Activated effector memory CD4-positive, alpha-beta T cell treated with Interleukin-2 at 50 U/mL for 16 hours (primary cell): ENCODE data around the gene MYO1E.
"Not testable (repeated sequence)": the region's sequence is repeated elsewhere in the genome, so short reads cannot be mapped to it uniquely, and the experiment has no call there.

Experiments used
- DNase-seq: peaks from one replicate; pipeline ENCODE4 v3.0.0-alpha.2; 2020

The MYO1E gene

GRCh38 chr15:59347915-59348314, 24.8 kb downstream of the MYO1E start:
- DNase-seq: no peak

GRCh38 chr15:59346951-59347350, 25.7 kb downstream of the MYO1E start:
- no peak for DNase-seq

- DNase-seq: no peak
Observed at GRCh38 chr15:59345326-59345725, 27.3 kb downstream of the MYO1E start.

GRCh38 chr15:59344311-59344710, 28.4 kb downstream of the MYO1E start:
- no peak for DNase-seq

- DNase-seq: no peak
Observed at GRCh38 chr15:59340325-59340724, 32.3 kb downstream of the MYO1E start.

- DNase-seq: no peak
Observed at GRCh38 chr15:59339252-59339672, 33.4 kb downstream of the MYO1E start.

GRCh38 chr15:59338414-59338813, 34.3 kb downstream of the MYO1E start:
- DNase-seq: no peak

- DNase-seq: not testable (repeated sequence)
Observed at GRCh38 chr15:59336725-59337124, 35.9 kb downstream of the MYO1E start.

GRCh38 chr15:59335207-59335786, 37.4 kb downstream of the MYO1E start:
- DNase-seq: no peak

GRCh38 chr15:59334076-59334415, 38.6 kb downstream of the MYO1E start:
- DNase-seq: no peak

GRCh38 chr15:59333401-59334075, 39.1 kb downstream of the MYO1E start:
- DNase-seq: no peak

GRCh38 chr15:59332009-59332408, 40.7 kb downstream of the MYO1E start:
- no peak for DNase-seq

GRCh38 chr15:59330649-59331048, 42.0 kb downstream of the MYO1E start:
- no peak for DNase-seq

- DNase-seq: no peak
Observed at GRCh38 chr15:59329570-59330350, 42.9 kb downstream of the MYO1E start.

- DNase-seq: no peak
Observed at GRCh38 chr15:59329091-59329490, 43.6 kb downstream of the MYO1E start.

GRCh38 chr15:59327942-59328341, 44.7 kb downstream of the MYO1E start:
- DNase-seq: no peak

- DNase-seq: no peak
Observed at GRCh38 chr15:59326856-59327255, 45.8 kb downstream of the MYO1E start.

- no peak for DNase-seq
Observed at GRCh38 chr15:59322056-59322759, 50.5 kb downstream of the MYO1E start.

- DNase-seq: no peak
Observed at GRCh38 chr15:59321000-59321689, 51.5 kb downstream of the MYO1E start.

GRCh38 chr15:59317211-59317610, 55.5 kb downstream of the MYO1E start:
- no peak for DNase-seq

GRCh38 chr15:59315914-59316451, 56.7 kb downstream of the MYO1E start:
- no peak for DNase-seq

GRCh38 chr15:59313641-59314332, 58.9 kb downstream of the MYO1E start:
- no peak for DNase-seq
